Lower leg skin (tissue), 4 donors: Measurements from ENCODE around the gene ZNF592. TPM values are rescaled to one million over a fixed set of nuclear protein-coding genes. Genes with fewer than 3 reads are reported as not detected.

ENCODE experiments used
- DNase-seq, 2 donors: peaks; one replicate each; pipeline ENCODE4 v3.0.0-alpha.2; 2019; ENCODE audit warnings: low spot score in 2 of 2
- H3K4me3 ChIP-seq: fragments of 200-600 bp; sonication (generic); 2 replicates; pipeline ENCODE4 v1.5.1; 2017; ENCODE audit warnings: mild to moderate bottlenecking, low read depth; ENCODE audit not compliant: poor library complexity, severe bottlenecking
- POLR2A ChIP-seq, 2 donors: fragments of 450-650 bp; IDR thresholded peaks; one replicate each; pipeline ENCODE4 v1.6.1; 2016 to 2017; ENCODE audit warnings: antibody characterized with exemption in 2 of 2, mild to moderate bottlenecking in 1 of 2, moderate library complexity in 1 of 2
- WGBS, 2 donors: methylation state at CpG; one replicate each; pipeline ENCODE4 v1.1.5; 2018; 5-methylcytosine and 5-hydroxymethylcytosine counted together
- intact Hi-C: fragments of 100-400 bp; cut with DNase I; formaldehyde crosslinking; loops from one replicate; pipeline ENCODE4 v1.15.0; 2023; ENCODE audit warnings: low total_unique reads
- total RNA-seq, 4 donors: library from RNA; depleted of rRNA; stranded (reverse); fragments of >200 nt; gene quantifications; one replicate each; pipeline ENCODE4 v1.1.0, GENCODE V29; 2016
- TF ChIP-seq, protein P1 (sequence below), 3 donors: fragments of 450-650 bp; IDR thresholded peaks; one replicate each; pipeline ENCODE4 v1.5.1; 2016; ENCODE audit warnings: antibody characterized with exemption in 3 of 3, mild to moderate bottlenecking in 3 of 3, moderate library complexity in 2 of 3

Gene ZNF592
- total RNA-seq, 4 donors from 2014 or later, result 15.8 to 25.5 (median 21.1) TPM

- WGBS, 2 donors, result 97% methylated on average over 7 of the region's 7 CpGs
- intact Hi-C loops, result no loop called here
- no peak overlapping the region for H3K4me3 ChIP-seq
- DNase-seq, result no peak
- no peak for TF ChIP-seq POLR2A (IDR thresholded peaks at IDR 0.05)
- TF ChIP-seq, protein P1, sequence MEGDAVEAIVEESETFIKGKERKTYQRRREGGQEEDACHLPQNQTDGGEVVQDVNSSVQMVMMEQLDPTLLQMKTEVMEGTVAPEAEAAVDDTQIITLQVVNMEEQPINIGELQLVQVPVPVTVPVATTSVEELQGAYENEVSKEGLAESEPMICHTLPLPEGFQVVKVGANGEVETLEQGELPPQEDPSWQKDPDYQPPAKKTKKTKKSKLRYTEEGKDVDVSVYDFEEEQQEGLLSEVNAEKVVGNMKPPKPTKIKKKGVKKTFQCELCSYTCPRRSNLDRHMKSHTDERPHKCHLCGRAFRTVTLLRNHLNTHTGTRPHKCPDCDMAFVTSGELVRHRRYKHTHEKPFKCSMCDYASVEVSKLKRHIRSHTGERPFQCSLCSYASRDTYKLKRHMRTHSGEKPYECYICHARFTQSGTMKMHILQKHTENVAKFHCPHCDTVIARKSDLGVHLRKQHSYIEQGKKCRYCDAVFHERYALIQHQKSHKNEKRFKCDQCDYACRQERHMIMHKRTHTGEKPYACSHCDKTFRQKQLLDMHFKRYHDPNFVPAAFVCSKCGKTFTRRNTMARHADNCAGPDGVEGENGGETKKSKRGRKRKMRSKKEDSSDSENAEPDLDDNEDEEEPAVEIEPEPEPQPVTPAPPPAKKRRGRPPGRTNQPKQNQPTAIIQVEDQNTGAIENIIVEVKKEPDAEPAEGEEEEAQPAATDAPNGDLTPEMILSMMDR (IDR thresholded peaks at IDR 0.05), result no peak
Measured at GRCh38 chr15:84793431-84794161, 45.2 kb downstream of the ZNF592 start.

GRCh38 chr15:84794162-84794547 is 45.8 kb downstream of the ZNF592 start:
- DNase-seq, result no peak
- TF ChIP-seq, protein P1 (IDR thresholded peaks at IDR 0.05), result no peak
- TF ChIP-seq POLR2A (IDR thresholded peaks at IDR 0.05), result no peak

GRCh38 chr15:84795186-84795585 is 46.8 kb downstream of the ZNF592 start:
- no peak for TF ChIP-seq POLR2A (IDR thresholded peaks at IDR 0.05)
- TF ChIP-seq, protein P1 (IDR thresholded peaks at IDR 0.05), result no peak
- 85 to 86% methylated on average over 3 of the region's 3 CpGs for WGBS, 2 donors
- DNase-seq, result no peak
- H3K4me3 ChIP-seq, result no peak overlapping the region
- intact Hi-C loops, result no loop called here

More at GRCh38 chr15:84794162-84794547, 45.8 kb downstream of the ZNF592 start:
- no peak overlapping the region for H3K4me3 ChIP-seq
- intact Hi-C loops, result no loop called here
- WGBS, 2 donors, result 94% methylated on average over 4 of the region's 4 CpGs

- intact Hi-C loops, result no loop called here
- WGBS, 2 donors, result 99% methylated on average over 4 of the region's 4 CpGs
- TF ChIP-seq POLR2A (IDR thresholded peaks at IDR 0.05), result no peak
- TF ChIP-seq, protein P1 (IDR thresholded peaks at IDR 0.05), result no peak
- no peak overlapping the region for H3K4me3 ChIP-seq
- DNase-seq, result no peak
Measured at GRCh38 chr15:84797212-84797611, 48.8 kb downstream of the ZNF592 start.

GRCh38 chr15:84797801-84798200 is 49.4 kb downstream of the ZNF592 start:
- intact Hi-C loops, result no loop called here
- 90 to 95% methylated on average over 3 of the region's 3 CpGs for WGBS, 2 donors
- no peak for TF ChIP-seq POLR2A (IDR thresholded peaks at IDR 0.05)
- TF ChIP-seq, protein P1 (IDR thresholded peaks at IDR 0.05), result no peak
- no peak overlapping the region for H3K4me3 ChIP-seq
- DNase-seq, result no peak
